GM19328 (cell line): ENCODE results near the gene DRGX.

Experiments used
- ATAC-seq: cut with Tn5 transposase; IDR thresholded peaks from one replicate; pipeline ENCODE4 v1.9.1; 2021; ENCODE audit warnings: mild to moderate bottlenecking, moderate library complexity; ENCODE audit not compliant: unreplicated experiment

The DRGX gene

DNA sequence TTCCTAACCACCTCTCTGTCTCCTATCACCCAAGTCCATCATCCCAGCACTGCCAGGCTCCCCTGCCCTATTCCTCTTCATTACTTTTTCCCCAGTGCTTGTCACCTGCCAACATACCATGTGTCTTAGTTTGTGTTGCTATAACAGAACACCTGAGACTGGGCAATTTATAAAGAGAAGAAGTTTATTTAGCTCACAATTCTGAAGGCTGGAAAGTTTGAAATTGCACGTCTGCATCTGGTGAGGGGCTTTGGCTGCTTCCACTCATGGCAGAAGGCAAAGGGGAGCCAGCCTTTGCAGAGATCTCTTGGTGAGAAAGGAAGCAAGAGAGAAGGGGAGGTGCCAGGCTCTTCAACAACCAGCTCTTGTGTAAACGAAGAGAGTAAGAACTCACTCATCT, 47.3 kb downstream of the DRGX start:
- no peak for ATAC-seq

DNA sequence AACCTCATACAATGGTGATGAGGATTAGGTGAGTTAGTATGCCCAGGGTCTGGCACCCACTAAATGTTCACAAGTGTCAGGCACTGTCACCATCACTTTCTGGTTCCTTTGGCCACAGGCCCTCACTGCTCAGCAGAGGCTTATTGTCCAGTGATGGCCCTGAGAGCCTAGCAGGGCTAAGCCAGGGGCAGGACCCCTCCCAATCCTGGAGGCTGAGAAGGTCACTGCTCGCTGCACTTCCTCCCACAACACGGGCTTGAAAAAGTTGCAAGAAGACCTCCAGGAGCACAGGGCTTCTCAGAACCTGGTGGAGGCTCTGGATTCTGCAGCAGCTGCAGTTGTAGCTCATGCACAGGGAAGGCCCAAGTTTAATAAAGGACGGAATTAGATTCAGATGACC, 48.1 kb downstream of the DRGX start:
- no peak for ATAC-seq

DNA sequence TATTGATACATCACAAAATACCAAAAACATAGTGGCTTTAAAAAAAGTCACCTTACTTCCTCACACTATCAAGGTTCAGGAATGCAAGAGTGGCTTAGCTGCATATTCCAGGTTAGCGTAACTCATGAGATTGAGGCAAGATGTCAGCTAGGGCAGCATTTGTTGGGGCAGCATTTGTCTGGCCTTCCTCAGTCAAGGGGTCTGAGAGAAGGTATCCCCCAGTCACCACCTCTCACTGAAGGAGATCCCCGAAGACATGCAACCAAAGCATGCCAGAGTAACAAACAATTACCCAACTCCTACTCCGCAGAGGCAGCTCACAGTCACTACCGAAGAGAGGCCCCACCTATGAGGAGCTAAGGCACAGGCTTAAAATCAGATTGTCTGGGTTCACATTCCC, 48.5 kb downstream of the DRGX start:
- no peak for ATAC-seq

DNA sequence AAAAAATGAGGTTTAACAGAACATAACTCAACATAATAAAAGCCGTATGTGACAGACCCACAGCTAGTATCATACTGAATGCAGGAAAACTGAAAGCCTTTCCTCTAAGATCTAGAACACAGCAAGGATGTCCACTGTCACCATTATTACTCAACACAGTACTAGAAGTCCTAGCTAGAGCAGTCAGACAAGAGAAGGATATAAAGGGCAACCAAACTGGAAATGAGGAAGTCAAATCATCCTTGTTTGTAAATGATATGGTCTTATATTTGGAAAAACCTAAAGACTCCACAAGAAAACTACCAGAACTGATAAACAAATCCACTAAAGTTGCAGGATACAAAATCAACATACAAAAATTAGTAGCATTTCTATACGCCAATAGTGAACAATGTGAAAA, 51.0 kb downstream of the DRGX start:
- ATAC-seq = no peak

DNA sequence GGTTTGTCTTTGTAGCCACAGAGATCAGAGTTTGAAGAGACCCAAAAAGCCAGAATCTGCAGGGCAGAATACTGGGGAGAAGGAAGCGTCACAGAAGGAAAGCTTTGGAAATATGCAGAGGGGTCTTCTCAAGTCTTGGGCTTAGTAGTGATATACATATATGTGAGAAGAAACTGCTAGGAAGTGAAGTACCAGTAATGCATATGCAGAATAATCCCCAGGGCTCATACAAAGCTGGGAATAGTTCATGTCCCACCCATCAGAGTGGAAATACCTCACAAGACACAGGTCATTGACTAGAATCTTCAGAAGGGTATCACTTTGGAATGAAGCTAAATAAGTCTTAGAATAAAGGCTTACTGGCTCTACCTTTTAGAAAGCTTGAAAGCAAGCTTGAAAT, 57.3 kb downstream of the DRGX start:
- ATAC-seq = no peak

DNA sequence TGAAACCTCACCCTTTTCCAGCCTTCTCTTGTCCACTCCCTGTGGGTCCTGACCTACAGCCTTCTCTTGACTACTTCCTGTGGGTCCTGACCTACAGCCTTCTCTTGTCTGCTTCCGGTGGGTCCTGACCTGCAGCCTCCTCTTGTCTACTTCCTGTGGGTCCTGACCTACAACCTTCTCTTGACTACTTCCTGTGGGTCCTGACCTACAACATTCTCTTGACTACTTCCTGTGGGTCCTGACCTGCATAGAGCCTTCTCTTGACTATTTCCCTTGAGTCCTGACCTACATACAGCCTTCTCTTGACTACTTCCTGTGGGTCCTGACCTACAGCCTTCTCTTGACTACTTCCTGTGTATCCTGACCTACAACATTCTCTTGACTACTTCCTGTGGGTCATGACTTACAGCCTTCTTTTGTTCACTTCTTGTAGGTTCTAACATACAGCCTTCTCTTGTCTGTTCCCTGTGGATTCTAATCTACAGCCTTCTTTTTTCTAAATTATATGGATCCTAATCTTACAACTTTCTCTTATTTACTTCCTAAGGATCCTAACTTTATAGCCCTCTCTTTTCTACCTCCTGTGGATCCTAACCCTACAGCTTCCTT, 60.4 kb downstream of the DRGX start:
- ATAC-seq = no peak

DNA sequence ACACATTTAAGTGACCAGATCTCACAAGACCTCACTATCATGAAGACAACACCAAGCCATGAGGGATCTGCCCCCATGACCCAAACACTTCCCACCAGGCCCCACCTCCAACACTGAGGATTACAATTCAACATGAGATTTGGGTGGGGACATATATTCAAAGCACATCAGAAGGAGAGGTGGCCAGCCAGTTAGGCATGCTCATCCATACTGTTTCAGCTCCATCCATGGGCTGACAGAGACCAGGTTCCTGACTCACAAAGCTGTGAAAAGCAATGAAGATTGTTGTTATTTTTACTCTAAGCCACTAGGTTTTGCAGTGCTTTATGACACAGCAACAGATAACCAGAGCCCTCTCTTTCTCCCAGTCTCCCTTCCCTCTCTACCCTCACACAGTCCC, 60.9 kb downstream of the DRGX start:
- no peak for ATAC-seq

DNA sequence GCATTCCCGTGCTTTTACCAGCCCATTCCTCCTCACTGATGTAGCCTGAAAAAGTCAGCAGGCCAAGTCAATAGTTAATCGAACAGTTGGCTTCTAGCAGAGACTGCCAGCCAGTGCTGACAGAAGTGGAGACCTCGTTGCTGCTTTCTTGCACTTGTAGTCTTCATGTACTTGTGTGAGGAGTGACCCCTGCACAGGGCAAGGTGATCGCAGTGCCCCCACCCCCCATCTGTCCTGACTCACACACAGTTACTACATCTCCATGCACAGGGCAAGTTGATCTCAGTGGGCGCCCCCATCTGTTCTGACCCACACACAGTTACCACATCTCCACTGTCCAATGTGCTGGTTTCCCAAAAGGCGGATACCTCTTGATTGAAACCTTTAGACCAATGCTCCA, 62.7 kb downstream of the DRGX start:
- no peak for ATAC-seq

DNA sequence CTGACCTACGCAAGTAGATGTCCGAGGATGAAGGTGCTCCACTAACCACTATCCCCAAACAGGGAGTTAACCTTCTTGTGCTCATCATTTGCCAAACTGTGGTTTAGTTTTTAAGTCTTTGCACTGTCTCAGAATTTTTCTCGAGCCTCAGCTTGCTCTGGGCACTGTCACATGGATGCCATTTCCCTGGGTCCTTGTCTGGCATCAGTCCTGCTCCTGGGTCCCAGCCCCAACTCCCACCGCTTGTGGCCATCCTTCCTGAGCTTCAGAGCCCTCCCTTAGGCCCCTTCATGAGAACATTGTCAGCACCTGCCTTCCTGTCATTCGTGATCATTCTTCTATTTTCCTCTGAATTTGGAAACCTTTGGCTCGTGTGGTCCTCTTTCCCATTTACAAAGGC, 63.1 kb downstream of the DRGX start:
- ATAC-seq = no peak

DNA sequence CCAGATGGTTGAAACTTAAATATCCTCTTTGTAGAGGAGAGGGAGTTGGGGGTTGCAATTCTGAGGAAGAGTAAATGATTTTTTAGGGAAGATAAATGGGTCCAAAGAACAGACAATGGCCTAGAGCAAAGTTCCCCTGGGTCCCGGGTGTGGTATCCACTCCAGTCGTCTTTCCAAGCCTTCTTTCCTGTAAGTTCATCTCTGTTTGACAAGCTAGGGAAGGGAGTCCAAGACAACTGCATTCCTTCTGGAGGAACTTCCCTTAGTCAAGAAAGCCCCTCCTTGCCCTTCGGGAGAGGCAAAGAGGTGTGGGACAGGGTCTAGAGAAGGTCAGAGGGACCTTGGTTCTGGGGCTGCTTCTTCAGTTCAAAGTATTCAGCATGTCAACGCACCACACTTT, 63.6 kb downstream of the DRGX start:
- ATAC-seq = no peak

DNA sequence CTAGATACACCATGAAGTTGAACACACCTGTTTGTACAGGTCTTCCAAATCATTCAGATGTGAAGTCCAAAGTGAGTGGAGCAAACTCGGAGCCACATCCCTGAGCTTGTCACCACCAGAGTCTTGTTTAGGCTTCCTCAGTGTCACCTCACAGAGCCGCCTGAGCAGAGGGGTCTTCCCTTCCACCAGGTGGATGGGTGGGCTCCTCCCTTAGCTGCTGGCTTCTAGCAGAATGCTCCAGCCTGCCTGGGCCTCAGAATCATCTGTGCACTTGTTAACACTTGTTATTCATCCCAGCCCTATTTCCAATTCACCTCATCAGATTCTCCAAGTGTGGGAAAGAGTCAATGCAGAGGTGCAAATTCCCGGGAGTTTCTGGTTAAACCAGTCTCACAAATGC, 64.5 kb downstream of the DRGX start:
- no peak for ATAC-seq

DNA sequence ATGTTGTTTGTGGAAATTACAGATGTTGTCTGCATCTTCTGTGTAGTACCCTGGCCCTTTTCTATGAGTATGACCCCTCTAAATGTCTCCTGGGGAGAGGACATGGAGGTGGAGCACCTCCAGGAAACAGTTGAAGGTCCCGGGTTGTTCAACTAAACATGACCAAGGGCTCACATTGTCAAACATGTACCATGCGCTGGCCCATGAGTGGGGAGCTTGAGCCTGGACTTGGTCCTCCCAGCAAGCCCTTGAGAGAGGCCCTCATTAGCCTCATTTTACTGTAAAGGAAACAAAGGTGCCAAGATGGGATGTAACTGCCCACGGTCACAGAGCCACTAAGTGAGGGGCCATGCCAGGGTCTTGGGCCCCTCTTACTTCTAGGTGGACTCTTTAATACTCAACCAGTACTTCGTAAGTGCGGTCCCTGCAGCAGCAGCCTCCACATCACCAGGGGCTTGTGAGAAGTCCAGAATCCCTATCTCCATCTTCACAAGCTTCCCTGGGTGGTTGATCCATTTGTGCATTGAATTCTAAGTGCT, 65.7 kb downstream of the DRGX start:
- no peak for ATAC-seq

DNA sequence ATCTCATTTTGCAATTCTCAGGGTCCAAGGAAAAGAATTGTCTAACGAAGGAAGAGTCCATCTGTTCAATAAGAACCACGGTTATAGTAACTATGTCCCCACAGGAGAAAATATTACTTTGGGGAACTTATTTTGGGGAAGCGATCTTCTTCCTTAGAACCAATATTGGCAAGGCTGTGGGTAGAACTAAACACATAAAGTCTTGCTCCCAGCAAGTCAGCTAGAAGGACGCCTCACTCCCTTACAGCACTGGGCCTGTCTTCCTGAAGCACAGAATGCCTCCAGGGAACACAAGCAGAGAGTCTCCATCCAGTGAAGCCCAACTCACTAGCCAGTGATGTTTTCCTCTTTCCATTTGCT, 66.8 kb downstream of the DRGX start:
- no peak for ATAC-seq

DNA sequence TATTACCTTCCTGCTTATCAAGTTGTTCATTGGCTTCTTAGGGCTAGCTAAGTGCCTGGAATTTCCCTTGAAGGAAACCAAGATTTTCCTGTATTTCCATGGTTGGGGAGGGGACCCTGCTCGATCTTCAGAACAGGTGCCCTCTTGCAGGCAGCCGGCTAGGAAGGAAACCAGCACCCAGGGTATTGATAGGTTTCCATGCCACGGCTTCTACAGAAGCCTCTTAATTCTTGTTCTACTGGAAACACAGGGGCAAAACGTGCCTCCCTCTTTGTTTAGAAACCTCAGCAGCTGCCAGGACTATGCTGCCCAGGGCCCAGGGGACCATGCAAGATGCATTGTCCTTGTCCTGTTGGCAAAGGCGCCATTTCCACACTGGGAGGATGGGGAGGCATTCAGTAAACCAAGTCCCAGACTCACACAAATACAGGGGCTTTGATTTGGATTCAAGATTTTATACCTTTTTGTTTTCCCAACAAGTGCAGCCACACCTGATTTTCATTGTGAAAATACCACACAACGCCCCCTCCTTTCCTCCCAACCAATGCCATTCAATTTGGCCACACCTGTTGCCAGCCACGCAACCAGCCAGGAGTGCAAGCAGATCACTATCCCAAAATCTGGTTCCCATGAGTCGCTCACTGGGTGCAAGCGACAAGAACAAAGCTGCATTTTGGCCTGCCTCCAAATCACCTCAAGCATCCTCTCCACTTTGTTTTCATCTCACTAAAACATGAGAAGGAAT, 67.3 kb downstream of the DRGX start:
- ATAC-seq = no peak

DNA sequence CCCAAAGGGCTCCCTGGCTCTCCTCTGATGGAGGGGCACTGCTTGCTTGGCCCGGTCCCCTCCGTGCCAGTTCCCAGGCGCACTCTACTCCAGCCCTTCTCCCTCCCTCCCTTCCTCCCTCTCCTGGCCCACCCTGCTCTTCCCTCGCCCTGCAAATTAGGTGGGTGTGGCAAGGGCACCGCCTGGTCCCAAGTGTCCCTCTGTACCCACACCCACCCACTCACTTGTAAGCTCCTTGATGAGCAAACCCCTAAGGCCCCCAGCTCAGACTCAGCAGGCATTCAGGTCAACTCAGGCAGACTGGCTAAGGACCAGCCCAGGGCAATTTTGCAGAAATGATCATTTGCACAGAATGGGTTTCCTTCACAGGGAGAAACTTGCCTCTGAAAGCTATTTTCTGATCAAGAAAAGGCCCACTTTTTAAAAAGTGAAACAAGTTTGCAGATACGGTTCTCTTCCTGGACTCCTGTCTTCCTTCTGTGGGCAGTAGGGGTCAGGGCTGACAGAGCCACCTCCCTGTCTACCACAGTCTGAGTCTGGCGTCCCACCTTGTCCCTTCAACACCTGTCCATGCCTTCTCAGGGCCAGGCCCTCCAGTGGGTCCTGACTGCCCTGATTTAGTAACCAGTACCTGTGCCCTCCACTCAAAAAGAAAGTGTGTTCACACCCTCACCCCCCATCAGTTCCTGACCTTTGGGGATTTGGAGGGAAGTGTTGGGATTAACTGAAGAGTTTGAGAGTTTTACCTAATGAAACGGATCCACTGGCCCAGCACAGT, 68.7 kb downstream of the DRGX start:
- no peak for ATAC-seq

DNA sequence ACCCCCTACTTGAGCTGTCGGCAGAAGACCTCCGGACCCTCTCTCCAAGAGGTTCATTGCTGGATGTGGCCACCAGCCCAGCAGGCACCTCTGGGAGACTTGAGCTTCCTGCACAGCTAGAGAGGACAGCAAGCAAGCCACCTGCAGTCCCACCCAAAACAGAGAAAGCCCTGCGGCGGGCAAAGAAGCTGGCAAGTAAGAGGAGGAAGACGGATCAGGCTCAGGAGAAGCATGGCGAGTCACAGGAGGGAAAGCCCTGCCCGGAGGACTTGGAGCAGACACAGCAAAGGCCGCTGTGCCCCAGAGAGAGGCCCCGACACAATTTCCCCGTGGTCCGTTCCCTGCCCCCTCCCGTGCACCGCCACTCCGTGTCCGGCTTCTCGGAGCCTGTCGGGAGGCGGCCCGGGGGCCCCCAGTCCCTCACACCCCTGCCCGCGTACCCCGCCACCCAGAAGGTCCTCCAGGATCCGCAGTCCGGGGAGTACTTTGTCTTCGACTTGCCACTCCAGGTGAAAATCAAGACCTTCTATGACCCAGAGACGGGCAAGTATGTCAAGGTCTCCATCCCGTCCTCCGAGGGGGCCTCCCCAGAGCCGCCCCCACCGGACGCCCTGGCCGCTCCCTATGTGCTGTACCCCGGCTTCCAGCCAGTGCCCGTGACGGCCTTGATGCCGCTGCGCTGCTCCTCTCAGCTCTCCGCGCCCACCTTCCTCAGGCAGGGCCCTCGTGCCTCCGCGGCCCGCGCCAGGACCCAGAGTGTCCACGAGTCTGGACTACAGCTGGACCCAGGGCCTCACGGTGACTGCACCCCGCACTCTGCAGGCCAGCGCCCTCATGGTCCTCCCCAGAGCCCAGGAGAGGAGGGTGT, 69.7 kb downstream of the DRGX start:
- no peak for ATAC-seq

DNA sequence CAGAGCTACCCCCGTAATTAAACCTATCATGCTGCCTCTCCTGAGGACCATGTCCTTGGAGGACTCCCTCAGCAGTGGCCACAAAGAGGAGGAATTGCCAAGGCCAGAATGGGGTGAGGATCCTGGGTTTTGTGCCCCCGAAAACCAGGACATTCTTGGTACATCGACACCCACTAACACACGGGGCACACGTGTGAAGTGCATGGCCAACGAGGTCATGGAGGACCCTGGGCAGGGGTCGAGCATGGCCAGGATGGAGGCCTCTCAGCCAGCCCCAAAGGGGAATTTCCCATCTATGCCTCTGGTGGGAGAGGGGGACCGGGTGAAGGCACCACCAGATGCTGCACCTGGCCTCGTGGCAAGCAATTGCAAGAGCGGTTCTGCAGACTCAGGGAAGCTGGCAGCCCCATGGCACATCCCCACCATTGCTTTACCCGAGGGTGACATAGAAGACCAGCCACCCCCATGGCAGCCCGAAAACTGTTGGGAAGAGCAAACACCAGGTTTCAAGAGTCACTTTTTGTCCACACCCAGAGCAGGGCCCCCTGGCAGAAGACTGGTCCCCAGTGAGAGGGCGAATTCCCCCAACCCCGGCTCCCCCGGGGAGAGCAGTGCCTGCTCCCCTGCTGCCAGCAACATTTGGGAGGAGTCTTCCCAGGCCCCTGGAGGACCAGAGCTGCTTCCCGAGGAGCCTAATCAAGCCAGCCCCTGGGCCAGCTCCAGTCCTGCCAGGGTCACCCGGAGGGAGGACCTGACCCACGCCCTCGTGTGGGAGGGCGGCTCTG, 70.6 kb downstream of the DRGX start:
- ATAC-seq = no peak

DNA sequence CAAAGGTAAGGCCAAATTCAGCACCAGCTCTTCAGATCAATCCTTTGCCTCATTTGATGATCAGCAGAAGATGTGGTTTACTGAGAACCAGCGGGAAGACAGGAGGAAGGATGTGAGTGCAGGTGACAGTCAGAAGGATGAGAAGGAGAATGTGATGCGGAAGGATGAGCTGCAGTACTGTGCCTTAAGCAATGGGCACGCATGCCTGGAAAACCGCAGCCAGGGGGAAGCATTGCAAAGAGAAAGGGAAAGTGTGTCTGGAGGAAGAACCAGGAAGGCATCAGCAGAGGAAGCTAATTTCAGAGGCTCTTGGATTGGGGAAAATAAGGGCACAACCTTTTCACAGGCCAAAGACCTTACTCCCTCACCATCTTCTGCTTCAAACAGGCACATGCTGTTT, 71.2 kb downstream of the DRGX start:
- ATAC-seq = no peak

DNA sequence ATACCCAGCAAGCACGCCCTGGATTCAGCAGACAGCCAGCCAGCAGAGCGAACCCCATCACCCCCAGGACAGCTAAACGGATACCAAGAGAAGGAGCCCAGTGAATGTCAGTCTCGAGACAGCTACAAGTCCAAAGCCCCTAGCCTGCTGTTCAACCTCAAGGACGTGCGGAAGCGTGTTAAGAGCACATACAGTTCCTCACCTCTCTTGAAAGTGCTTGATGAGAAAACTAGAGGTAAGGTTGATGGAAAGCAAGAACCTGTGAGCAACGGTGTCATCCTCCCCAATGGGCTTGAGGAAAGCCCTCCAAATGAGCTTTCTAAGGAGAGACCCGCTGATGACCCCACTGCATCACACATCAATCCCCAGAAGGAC, 72.0 kb downstream of the DRGX start:
- no peak for ATAC-seq

DNA sequence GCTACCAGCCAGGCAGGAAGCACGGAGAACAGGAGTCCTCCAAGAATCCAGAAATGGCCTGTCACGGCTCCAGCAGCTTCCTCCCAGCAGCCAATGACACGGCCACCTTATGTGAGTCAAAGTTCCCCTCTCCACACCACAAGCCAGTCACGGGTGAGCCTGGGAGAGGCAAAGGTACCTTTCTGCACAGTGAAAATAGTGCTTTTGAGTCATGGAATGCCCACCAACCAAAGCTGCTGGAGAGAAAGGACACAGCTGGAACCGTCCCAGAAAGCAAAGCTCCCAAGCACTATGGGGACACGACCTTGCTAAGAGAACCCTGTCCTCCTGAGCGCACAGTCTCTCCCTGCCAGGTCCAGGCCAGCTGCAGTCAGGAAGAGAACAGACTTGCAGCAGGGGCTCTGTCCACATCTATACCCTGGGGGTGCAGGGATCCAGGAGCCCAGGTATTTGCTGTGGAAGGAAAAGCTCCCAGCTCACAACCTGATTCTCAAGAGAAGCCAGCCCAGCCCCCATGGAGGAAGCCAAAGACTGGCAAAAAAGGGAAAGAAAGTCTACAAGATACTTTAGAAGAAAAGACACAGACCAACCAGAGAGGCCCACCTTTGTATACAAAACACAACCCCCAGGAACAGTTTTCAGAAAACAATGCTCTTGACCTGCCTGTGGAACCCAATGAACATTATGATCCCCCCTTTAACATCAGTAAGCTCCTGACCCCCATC, 72.6 kb downstream of the DRGX start:
- ATAC-seq = no peak
